H1 (cell line): ENCODE measurements around the gene HAGH.

Source experiments
- ATF2 ChIP-seq: IDR thresholded peaks from 2 replicates; pipeline ENCODE4 v1.6.1; 2012; ENCODE audit warnings: low read length, inconsistent platforms
- BRCA1 ChIP-seq: IDR thresholded peaks from 2 replicates; pipeline ENCODE4 v1.6.1; 2012; ENCODE audit warnings: low read depth, low read length, improper control_type of control experiment
- CBX5 ChIP-seq: fragments of 300-800, 300-1000 bp; sonication (generic); IDR thresholded peaks from 2 replicates; pipeline ENCODE4 v1.7.1; 2016; ENCODE audit warnings: antibody characterized with exemption, low read length, low read depth
- CEBPB ChIP-seq: IDR thresholded peaks from 2 replicates; pipeline ENCODE4 v1.6.1; 2012; ENCODE audit warnings: low read depth, low read length
- CTCF ChIP-seq, 3 experiments: IDR thresholded peaks; 1 replicate in 2 of 3; 2 replicates in 1 of 3; pipeline versions ENCODE4 v1.5.1 to v1.6.1; 2011; ENCODE audit warnings: low read length in 3 of 3, mild to moderate bottlenecking in 3 of 3, inconsistent platforms in 2 of 3, low read depth in 1 of 3, moderate library complexity in 1 of 3; ENCODE audit not compliant: insufficient read depth in 1 of 3; ENCODE audit errors: control extremely low read depth in 1 of 3
- GTF2F1 ChIP-seq: IDR thresholded peaks from 2 replicates; pipeline ENCODE4 v1.6.1; 2012; ENCODE audit warnings: low read depth, low read length, improper control_type of control experiment, borderline replicate concordance
- HDAC2 ChIP-seq, 2 experiments: fragments of 300-600 bp in 1 of 2; sonication (generic) in 1 of 2; IDR thresholded peaks; 2 replicates each; pipeline ENCODE4 v1.6.1; 2011 to 2012; ENCODE audit warnings: low read depth in 2 of 2, low read length in 2 of 2, mild to moderate bottlenecking in 2 of 2, moderate library complexity in 2 of 2, borderline replicate concordance in 1 of 2, inconsistent platforms in 1 of 2
- JUN ChIP-seq: IDR thresholded peaks from 2 replicates; pipeline ENCODE4 v1.6.1; 2011; ENCODE audit warnings: low read depth, mild to moderate bottlenecking, improper control_type of control experiment, low read length
- POLR2AphosphoS5 ChIP-seq: IDR thresholded peaks from 2 replicates; pipeline ENCODE4 v1.6.1; 2011; ENCODE audit warnings: low read depth, low read length
- RAD21 ChIP-seq, 2 experiments: IDR thresholded peaks in 1 of 2; conservative IDR thresholded peaks in 1 of 2; 2 replicates each; pipeline ENCODE4 v1.6.1; 2011; ENCODE audit warnings: low read depth in 2 of 2, low read length in 2 of 2, improper control_type of control experiment in 1 of 2, inconsistent platforms in 1 of 2, mild to moderate bottlenecking in 1 of 2, moderate library complexity in 1 of 2
- SAP30 ChIP-seq: fragments of 300-600 bp; sonication (generic); IDR thresholded peaks from 2 replicates; pipeline ENCODE4 v1.7.1; 2012; ENCODE audit warnings: low read length, moderate library complexity, mild to moderate bottlenecking, inconsistent platforms; ENCODE audit not compliant: insufficient read depth, insufficient replicate concordance
- SIN3A ChIP-seq, 2 experiments: IDR thresholded peaks in 1 of 2; conservative IDR thresholded peaks in 1 of 2; 2 replicates each; pipeline ENCODE4 v1.6.1; 2011 to 2012; ENCODE audit warnings: low read length in 2 of 2, improper control_type of control experiment in 1 of 2, low read depth in 1 of 2, mild to moderate bottlenecking in 1 of 2
- SIX5 ChIP-seq: IDR thresholded peaks from 2 replicates; pipeline ENCODE4 v1.6.1; 2011; ENCODE audit warnings: mild to moderate bottlenecking, low read depth, low read length
- SUZ12 ChIP-seq: fragments of 200-600 bp; sonication (generic); IDR thresholded peaks from 2 replicates; pipeline ENCODE4 v1.6.1; 2012; ENCODE audit warnings: mild to moderate bottlenecking, inconsistent platforms, low read length, moderate library complexity, mixed read lengths

DNA sequence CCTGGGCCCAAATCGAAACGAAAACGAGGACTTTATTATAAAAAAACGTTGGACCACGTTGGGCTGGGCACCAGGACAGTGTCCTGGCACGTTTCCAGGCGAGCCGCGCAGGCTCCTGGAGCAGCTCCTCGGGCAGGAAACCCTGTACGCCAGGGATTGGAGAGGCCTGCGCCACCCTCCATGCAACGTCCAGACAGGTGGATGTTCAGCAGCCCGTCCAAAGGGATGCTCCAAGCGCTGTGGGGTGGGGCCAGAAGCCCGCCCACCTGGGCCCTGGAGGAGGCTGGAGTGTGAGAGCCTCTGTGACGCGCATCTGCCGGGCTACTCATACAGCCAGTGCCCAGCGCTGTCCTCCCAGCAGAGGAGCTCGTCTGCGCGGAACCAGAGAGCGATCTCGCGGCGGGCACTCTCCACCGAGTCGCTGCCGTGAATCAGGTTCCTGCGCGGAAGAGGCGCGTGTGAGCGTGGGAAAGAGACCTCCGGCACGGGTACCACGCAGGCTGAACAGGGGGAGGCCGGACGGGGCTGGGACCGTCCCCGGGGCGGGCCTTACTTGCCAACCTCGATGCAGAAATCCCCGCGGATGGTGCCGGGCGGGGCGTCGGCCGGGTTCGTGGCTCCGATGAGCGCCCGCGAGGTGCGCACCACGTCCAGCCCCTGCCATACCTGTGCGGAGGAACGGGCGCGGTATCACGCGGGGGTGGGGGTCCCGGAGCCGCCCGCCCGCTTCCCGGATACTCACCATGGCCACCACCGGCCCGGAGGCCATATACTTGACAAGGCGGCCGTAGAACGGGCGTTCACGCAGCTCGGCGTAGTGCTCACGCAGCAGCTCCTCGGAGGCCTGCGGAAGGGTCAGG is 56.1 kb downstream of the HAGH start:
- TF ChIP-seq SAP30 (no peak), SIX5 (no peak), ATF2 (no peak), CTCF (IDR thresholded peaks at IDR 0.05; ENCODE audit: control extremely low read depth in 1 of 3, insufficient read depth in 1 of 3, low read depth in 1 of 3, low read length in 3 of 3) (no peak), BRCA1 (no peak), HDAC2 (IDR thresholded peaks at IDR 0.05; ENCODE audit: borderline replicate concordance in 1 of 2, low read depth in 2 of 2, low read length in 2 of 2) (no peak), JUN (no peak), GTF2F1 (no peak), RAD21 (IDR thresholded peaks at IDR 0.05 in 1 of 2, conservative IDR thresholded peaks at IDR 0.05 in 1 of 2; ENCODE audit: low read depth in 2 of 2, low read length in 2 of 2) (no peak), CBX5 (no peak), SIN3A (conservative IDR thresholded peaks at IDR 0.05 in 1 of 2, IDR thresholded peaks at IDR 0.05 in 1 of 2; ENCODE audit: low read depth in 1 of 2, low read length in 2 of 2) (0 out of 4 replicates have a peak, but pooled peaks of 1 of the 2 experiments have one; percentile 11), SUZ12 (no peak), POLR2AphosphoS5 (peak; percentile 81), CEBPB (no peak)
